GM12891 (cell line): ENCODE results near the gene SLC19A2. TPM values are rescaled to one million over a fixed set of nuclear protein-coding genes. Genes with fewer than 3 reads are reported as not detected.
"Not testable (repeated sequence)": the region's sequence is repeated elsewhere in the genome, so short reads cannot be mapped to it uniquely, and the experiment has no call there.

Source experiments
- DNase-seq: peaks from one replicate; pipeline ENCODE4 v3.0.0; 2011; ENCODE audit warnings: low spot score; ENCODE audit not compliant: insufficient read length
- FAIRE-seq: peaks from 2 replicates; lab custom pipeline; 2011; peaks lifted over from hg19 to GRCh38; lab: Jason Lieb, UNC
- PAX5 ChIP-seq: IDR thresholded peaks from 2 replicates; pipeline ENCODE4 v1.6.1; 2011; ENCODE audit warnings: low read length, moderate library complexity, mild to moderate bottlenecking; ENCODE audit not compliant: insufficient read depth, severe bottlenecking
- POLR2A ChIP-seq: IDR thresholded peaks from 2 replicates; pipeline ENCODE4 v1.6.1; 2011; ENCODE audit warnings: low read depth, low read length, control low read depth
- POLR2AphosphoS5 ChIP-seq: IDR thresholded peaks from 2 replicates; pipeline ENCODE4 v1.6.1; 2011; ENCODE audit warnings: low read depth, low read length, control low read depth
- POU2F2 ChIP-seq: IDR thresholded peaks from 2 replicates; pipeline ENCODE4 v1.6.1; 2011; ENCODE audit warnings: low read depth, mild to moderate bottlenecking, control low read depth, low read length, moderate library complexity
- SPI1 ChIP-seq: IDR thresholded peaks from 2 replicates; pipeline ENCODE4 v1.6.1; 2011; ENCODE audit warnings: low read depth, low read length, control low read depth
- TAF1 ChIP-seq: IDR thresholded peaks from 2 replicates; pipeline ENCODE4 v1.6.1; 2011; ENCODE audit warnings: low read depth, low read length, control low read depth
- polyA plus RNA-seq: library from polyadenylated mRNA; unstranded; fragments of >200 nt; gene quantifications from one replicate; pipeline ENCODE4 v1.2.1, GENCODE V29; 2012; ENCODE audit warnings: low read depth, missing spikeins, inconsistent platforms; ENCODE audit not compliant: missing spikeins

The SLC19A2 gene, protein sequence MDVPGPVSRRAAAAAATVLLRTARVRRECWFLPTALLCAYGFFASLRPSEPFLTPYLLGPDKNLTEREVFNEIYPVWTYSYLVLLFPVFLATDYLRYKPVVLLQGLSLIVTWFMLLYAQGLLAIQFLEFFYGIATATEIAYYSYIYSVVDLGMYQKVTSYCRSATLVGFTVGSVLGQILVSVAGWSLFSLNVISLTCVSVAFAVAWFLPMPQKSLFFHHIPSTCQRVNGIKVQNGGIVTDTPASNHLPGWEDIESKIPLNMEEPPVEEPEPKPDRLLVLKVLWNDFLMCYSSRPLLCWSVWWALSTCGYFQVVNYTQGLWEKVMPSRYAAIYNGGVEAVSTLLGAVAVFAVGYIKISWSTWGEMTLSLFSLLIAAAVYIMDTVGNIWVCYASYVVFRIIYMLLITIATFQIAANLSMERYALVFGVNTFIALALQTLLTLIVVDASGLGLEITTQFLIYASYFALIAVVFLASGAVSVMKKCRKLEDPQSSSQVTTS
- polyA plus RNA-seq: 0.90 TPM

- TF ChIP-seq SPI1: no peak
- TF ChIP-seq POLR2A: peak; percentile 77; the same call in 1 of the 2 replicates
- peak; percentile 60; the same call in 1 of the 2 replicates for TF ChIP-seq TAF1
- no peak for TF ChIP-seq POU2F2
- peak; percentile 81 for TF ChIP-seq POLR2AphosphoS5
- TF ChIP-seq PAX5: no peak
- FAIRE-seq (peak; percentile 95), DNase-seq (peak; percentile 90)
Measured at GRCh38 chr1:169485431-169486280, at the start of gene SLC19A2. Gene SLC19A2 (minus strand): TSS chr1:169485944. CDS start chr1:169485766, 178 bp downstream.

DNA sequence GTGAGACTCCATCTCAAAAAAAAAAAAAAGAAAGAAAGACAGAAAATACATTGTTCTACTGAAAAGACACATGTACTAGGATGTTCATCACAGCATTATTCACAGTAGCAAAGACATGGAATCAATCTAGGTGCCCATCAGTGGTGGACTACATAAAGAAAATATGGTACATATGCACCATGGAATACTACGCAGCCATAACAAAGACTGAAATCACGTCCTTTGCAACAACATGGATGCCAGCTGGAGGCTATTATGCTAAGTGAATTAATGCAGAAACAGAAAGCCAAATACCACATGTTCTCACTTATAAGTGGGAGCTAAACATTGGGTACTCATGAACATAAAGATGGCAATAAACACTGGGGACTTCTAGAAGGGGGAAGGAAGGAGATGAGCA lies 48.9 kb upstream of the SLC19A2 start:
- no peak for DNase-seq
- TF ChIP-seq POLR2A: no peak
- no peak for TF ChIP-seq POLR2AphosphoS5
- TF ChIP-seq PAX5: no peak
- no peak for TF ChIP-seq POU2F2
- TF ChIP-seq TAF1: no peak
- no peak for TF ChIP-seq SPI1
- no peak for FAIRE-seq

- FAIRE-seq, DNase-seq: not testable (repeated sequence)
Measured at GRCh38 chr1:169533528-169534190, 47.9 kb upstream of the SLC19A2 start.

DNA sequence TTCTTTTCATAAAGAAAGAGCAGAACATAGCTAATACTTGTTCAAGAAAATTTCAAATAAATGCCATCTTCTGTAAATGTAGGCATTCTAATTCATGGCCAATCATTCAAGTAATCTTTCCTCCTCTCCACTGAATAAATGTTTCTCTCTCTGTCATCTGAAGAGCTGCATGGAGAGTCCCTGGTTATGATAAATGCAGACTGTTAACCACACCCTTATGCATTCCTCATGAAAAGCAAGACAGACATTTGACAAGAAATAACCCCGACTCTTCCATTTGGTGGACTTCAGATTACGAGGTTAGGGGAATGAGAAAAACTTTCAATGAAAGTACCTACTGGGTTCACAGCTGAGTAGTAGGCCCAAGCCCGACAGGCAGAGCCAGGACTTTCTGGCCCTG lies 44.7 kb upstream of the SLC19A2 start:
- no peak for DNase-seq
- FAIRE-seq: no peak
- TF ChIP-seq POLR2AphosphoS5: no peak
- no peak for TF ChIP-seq PAX5
- TF ChIP-seq TAF1: no peak
- TF ChIP-seq POU2F2: no peak
- TF ChIP-seq POLR2A: no peak
- no peak for TF ChIP-seq SPI1

- no peak for FAIRE-seq
- no peak for DNase-seq
- TF ChIP-seq POLR2AphosphoS5: no peak
- no peak for TF ChIP-seq TAF1
- no peak for TF ChIP-seq POU2F2
- TF ChIP-seq PAX5: no peak
- no peak for TF ChIP-seq POLR2A
- no peak for TF ChIP-seq SPI1
Measured at GRCh38 chr1:169529068-169529642, 43.4 kb upstream of the SLC19A2 start.

GRCh38 chr1:169528215-169529067 lies 42.7 kb upstream of the SLC19A2 start:
- DNase-seq (no peak), FAIRE-seq (no peak)
- TF ChIP-seq SPI1: no peak
- no peak for TF ChIP-seq PAX5

DNA sequence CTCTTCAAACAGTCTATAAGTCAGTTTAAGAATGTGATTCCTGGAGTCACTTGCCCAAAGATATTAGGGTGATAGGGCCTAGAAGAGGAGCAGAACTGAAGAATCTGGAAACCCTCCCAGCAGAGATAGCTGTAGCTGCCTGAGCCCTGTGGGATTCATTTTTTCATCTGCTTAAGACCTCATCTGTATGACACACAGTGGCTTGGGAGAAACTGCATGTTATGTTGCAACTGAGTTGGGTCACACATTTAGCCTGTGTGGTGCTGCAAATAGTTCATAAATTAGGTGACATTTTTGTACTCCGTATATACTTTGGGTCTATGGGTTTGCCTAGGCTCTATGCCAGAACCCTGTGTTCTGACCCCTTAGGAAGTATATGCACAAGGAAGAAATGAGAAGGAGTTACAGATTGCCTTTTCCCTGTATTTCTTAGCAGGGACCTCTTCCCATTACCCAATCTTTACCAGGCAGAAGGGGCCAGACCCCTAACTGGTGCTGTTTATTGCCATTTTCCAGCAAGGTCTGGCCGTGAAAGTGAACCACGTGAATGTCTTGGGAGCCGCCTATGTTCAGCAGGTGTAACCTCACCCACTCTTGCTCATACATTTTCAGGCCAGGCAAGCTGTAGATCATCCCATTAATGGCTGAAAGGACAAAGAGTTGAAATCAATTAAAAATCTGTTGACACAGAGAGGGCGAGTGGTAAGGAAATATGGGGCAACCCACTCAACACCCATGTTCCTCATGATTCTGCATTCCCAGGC lies 41.9 kb upstream of the SLC19A2 start:
- DNase-seq (no peak), FAIRE-seq (no peak)
- TF ChIP-seq TAF1 (no peak), SPI1 (no peak), POU2F2 (no peak), PAX5 (no peak), POLR2AphosphoS5 (no peak), POLR2A (no peak)

DNA sequence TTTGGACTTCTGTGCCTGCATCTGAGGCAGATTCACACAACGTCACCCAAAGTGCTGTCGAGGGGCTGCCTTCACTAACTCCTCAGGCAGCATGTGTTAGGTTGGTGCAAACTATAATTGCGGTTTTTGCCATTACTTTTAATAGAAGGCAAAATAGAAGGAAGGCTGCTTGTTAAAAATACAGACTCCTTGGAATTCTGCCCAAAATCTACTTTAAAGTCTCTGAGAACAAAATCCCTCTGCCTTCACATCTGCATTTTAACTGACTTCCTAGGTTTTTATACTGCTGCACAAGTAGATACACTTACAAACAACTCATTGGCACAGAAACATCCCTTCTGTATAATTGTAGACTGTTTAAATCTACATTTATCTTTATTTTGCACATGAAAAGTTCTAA lies 41.3 kb upstream of the SLC19A2 start:
- DNase-seq (no peak), FAIRE-seq (no peak)
- no peak for TF ChIP-seq POLR2A
- TF ChIP-seq POU2F2: no peak
- no peak for TF ChIP-seq TAF1
- TF ChIP-seq PAX5: no peak
- TF ChIP-seq POLR2AphosphoS5: no peak
- TF ChIP-seq SPI1: no peak
